Measurements from ENCODE around the gene DOK7. TPM values are rescaled to one million over a fixed set of nuclear protein-coding genes. Genes with fewer than 3 reads are reported as not detected.

DOK7 gene
- total RNA-seq, 1 donor from 2014 or later = 7.4 TPM

DNA sequence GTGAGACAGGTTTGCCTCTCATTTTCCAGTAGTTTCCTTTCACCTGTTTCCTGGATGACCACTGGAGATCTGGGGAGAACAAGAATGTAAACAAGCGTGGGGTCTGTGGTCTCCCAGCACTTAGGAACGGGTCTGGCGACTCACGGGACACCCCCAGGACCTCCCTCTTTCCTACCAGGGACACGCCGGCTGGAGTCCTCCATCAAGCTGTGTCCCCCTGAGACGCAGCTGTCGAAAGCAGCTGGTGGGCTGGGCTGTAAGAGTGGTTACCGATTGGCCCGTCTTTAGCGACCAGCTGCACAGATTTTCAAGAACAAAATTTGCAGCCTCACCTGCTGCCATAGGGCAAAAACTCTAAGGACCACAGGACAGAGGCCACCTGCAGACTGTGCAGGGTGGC, 57.2 kb downstream of the DOK7 start:
- DNase-seq (ENCODE audit: low spot score) = no peak

DNA sequence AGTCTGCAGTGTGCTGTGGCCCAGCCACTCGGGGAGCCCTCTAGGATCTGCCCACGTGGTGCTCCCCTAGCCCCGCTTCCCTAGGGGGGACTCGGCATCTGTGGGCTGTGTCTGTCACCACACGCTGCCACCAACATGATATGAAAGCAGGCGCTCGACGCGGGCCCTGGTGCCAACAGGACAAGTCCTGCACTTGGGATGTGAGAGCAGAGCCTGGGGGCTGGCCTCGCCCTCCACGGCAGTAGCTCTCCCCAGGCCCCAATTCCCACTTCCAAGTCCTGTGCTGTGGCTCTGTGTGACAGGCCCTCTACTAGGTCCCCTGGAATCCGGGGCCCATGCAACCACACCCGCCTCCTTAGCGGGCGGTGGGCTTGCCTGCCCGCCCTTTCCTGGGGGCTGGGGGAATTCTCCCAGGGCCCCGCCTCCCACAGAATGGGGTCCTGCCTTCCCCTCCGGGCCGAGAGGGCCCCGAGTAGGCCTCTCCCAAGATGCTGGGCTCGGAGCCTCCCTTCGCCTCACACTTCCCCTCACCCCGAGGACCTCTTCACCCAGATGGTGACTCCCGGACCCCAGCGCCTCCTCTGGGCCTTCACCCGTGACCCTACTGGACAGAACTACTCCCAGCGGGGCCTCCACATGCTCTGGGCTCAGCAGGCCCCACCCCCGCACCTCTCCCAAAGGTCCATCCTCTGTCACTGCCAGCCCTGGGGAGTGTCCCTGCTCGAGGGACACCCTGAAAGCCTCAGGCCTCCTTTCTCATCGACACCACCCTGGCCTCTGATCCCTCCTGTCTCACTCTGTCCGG, 57.9 kb downstream of the DOK7 start:
- no peak for DNase-seq (ENCODE audit: low spot score)

DNA sequence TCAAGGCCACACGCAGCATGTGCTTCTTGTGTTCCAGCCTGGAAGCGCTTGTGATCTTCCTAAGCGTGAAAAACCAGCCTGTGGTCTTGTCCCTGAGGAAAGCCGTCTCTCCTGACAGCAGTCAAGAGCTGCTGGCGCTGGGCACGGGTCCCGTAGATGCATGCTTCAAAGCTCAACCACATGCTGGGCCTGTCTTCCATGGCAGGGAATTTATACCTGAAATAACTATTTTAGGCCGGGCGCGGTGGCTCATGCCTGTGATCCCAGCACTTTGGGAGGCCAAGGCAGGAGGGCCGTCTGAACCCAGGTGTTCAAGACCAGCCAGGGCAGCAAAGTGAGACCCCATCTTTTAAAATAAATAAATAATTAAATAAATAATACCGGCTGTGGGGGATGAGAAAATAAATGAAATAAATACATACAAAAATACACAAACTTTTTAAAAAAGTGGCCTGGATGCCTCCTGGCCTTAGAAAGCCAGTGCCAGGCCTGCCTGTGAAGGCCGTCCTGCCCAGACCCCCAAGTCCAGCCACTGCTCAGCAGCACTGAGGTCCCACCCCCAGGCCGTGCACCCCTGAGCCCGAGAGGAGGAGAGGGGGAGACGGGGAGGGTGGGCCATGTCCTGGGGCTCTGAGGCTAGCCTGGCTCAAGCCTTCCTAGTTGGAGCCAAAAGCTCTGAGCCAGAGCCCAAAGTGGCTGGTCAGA, 58.7 kb downstream of the DOK7 start:
- no peak for DNase-seq (ENCODE audit: low spot score)

- no peak for DNase-seq (ENCODE audit: low spot score)
Measured at GRCh38 chr4:3522326-3522640, 59.2 kb downstream of the DOK7 start.

- DNase-seq (ENCODE audit: low spot score) = no peak
Measured at GRCh38 chr4:3522651-3523050, 59.5 kb downstream of the DOK7 start.

GRCh38 chr4:3523146-3523627, 60.1 kb downstream of the DOK7 start:
- no peak for DNase-seq (ENCODE audit: low spot score)

DNA sequence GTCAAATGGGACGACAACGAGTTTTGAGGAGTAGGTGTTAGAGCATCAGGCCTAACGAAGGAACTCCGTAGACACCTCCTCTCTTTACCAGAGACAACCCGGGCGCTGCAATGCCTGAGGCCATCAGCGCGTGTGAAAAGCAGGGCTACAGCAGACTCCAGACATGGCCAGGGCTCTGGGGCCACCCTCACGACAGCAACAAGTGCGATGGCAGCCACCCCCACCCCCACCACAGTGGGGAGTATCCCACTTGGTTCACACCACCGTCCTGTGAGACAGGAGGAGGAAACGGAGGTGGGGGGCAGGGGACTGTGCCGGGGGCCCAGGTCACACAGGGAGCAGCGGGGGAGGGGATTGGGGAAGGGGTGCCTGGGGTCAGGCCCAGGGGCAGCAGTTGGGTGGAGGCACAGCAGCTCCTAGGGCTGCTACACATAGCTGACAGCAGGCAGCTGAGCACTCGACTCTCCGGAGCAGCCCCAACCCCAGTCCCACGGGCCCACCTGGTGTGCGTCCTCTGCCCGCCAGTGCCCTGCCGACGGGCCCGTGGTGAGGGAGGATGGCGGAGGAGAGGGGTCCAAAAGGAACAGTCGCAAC, 60.6 kb downstream of the DOK7 start:
- no peak for DNase-seq (ENCODE audit: low spot score)

GRCh38 chr4:3524349-3524748, 61.2 kb downstream of the DOK7 start:
- DNase-seq (ENCODE audit: low spot score) = no peak

DNA sequence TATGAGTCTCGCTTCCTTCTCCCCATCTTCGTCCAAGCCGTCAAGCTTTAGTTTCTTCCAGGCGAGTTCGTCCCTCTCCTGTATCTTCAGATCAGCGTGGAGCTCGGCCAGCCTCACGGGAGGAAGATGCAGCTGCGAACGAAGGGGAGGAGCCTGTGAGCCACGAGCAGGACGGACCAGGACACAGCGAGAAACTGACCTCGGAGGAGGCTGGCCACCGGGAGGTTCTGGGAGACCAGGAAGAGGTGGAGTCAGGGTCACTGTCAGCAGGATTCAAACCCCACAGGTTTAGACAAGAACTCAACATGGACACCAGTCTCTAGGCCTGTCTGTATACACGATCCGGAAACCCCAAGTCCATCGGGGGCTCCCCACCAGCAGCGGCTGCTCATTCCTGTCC, 61.8 kb downstream of the DOK7 start:
- no peak for DNase-seq (ENCODE audit: low spot score)

- no peak for DNase-seq (ENCODE audit: low spot score)
Measured at GRCh38 chr4:3525532-3526430, 62.7 kb downstream of the DOK7 start.

DNA sequence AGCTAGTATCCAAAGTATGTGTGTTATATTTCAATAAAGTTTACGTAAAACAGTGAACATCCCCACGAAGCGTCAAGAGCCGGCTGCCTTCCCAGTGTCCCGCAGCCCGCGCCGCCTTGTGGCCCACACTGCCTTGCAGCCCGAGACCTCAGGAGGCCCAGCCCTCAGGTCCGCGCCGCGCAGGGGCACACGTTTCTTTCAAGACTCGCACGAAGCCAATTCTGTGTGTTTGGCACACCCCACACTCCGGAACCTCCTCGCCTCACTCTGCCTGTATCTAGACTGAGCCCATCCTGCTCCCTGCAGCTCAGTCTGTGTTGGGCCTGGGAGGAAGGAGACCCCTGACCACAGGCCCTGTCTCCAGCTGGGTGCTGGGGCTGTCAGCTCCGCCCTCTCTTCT, 63.4 kb downstream of the DOK7 start:
- DNase-seq (ENCODE audit: low spot score) = no peak

DNA sequence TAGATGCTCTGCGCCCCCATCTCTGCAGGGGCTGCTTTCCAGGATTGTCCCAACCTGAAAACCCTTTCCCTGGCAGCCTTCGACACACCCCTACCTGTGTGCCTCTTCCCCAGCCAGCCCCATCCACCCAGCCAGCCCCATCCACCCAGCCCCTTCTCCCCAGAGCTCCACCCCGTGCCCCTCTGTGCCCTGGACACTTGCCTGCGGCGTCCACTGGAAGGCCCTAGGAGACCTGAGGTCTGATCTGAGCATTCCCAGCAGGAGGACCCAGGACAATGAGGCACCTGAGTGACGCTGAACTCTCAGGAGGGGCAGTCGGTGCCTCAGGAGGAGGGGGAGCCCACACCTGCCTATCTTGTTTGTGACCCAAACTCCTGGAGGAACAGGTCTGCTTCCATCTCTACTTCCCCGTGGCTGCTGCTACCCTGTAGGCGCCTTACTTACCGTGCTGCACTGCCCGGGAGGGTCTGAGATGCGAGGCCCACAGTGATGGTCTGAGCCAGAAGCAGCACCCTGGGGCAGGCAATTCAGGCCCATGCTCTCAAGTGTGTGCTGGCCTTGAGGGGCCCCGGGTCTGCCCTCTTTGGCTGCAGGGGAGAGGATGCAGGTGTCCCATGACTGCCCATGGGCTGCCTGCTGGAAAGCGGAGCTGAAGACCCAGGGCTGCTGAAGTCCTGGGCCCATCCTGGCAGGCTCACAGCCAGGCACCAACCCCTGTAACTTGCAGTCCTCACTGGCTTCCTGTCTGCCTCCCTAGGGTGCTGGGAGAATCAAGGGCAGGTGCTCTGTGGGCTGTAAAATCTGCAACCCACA, 64.2 kb downstream of the DOK7 start:
- DNase-seq (ENCODE audit: low spot score) = no peak

DNA sequence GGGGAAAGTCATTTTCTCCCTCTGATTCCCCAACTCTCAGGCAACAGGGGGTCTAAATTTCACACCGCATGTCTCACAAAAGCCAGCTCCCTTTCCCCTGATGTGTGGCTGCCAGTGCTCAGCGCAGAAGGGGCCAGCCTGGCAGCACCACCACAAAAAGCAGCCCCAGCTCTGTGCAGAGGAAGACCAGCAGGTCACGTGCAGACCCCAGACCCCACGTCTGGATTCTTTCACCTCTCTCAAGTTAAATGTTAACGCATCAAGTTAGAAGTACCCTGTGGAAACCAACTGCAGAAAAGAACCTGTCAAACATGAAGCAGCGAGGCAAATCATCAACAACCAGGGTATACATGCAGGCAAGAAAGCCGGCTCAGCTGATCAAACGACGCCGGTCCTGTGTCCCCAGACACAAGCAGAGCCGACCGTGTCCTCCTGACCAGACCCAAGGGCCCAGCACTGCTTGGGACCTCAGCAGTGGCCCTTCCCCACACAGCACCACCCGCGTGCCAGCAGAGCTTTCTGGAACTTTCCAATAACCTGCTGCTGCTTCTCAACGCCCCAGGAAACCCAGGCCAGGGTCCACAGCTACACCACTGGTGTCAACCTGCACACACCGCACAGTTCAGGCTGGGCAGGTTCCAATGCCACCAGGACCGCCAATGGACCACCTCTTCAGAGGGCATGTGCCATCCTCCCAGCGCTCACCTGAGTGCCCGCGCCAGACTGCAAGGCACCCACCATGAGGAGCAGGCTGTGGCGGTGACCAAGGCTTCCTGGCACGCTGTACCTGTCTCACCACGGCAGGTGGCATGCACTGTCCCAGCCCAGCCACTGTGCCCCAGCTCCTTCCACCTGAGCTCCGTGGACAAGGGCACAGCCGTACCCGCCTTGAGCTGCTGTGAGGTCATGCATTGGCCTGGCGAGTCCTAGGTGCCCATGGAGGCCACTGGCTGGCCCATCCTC, 65.1 kb downstream of the DOK7 start:
- DNase-seq (ENCODE audit: low spot score) = no peak

GRCh38 chr4:3529363-3529762, 66.3 kb downstream of the DOK7 start:
- no peak for DNase-seq (ENCODE audit: low spot score)

DNA sequence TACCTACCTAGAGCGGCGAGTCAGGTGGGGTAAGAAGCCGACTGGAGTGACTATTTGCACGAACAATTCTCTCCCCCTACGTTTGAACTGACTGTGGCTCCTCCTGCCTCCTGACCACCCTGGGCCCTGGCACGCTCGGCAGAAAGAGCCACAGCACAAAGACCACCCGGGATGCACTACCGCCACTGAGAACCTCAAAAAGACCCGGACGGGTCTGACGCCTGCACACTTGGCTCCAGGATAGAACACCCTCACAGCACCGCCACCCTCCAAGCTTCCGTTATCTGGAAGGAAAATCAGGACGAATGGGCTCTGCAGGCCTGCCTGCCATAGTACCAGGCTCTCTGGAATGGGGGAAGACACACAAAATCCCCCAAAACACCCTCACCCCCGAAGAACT, 66.9 kb downstream of the DOK7 start:
- no peak for DNase-seq (ENCODE audit: low spot score)

- no peak for DNase-seq (ENCODE audit: low spot score)
Measured at GRCh38 chr4:3530663-3531254, 67.7 kb downstream of the DOK7 start.

- no peak for DNase-seq (ENCODE audit: low spot score)
Measured at GRCh38 chr4:3531318-3531878, 68.3 kb downstream of the DOK7 start.

DNA sequence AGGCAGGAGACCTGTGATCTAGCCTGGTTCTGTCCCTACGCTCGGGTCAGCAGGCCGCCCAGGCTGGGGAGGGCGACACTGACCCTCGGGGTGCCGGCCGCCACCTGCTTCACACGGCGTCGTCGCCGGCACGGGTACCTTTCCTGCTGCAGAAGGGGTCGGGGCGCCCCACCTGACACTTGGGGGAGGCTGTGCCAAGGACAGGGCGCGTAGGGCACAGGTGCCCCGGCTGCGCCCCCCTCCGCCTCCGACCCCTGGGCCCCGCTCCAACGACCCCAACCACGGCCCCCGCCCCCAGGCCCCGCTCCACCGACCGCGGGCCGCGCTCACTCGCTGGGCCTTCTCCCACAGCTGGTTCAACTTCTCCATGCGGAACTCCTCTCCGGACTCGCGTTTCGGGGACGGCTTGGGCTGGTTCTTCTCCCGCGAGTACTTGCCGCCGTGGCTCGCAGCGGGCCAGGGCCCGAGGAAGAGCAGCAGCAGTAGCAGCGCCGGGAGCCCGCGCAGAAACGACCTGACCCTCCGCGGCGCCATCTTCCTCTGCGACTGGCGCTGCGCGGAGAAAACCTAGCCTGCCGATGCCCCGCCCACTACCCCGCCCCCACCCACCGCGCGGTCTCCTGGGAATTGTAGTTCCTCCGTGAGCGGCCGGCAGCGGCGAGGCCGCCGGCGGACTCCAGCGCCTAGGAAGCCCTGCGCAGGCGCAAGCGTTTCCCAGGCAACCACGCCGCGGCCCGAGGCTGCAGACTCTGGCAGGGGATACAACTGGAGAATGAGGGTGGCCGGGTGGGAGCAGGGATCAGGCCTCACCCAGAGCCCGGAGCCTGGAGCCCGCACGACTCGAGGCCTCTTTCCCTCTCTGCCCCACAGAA, 69.0 kb downstream of the DOK7 start, which contains the start of gene LRPAP1:
Gene LRPAP1 (minus strand): TSS at position 544 of the 872 bp plus-strand sequence. CDS start 10 bp downstream, at position 534.
- peak; percentile 93 for DNase-seq (ENCODE audit: low spot score)
